Panc1 (cell line): ENCODE data around the gene KMT2C. TPM values are rescaled to one million over a fixed set of nuclear protein-coding genes. Genes with fewer than 3 reads are reported as not detected.
"Not testable (repeated sequence)": the region's sequence is repeated elsewhere in the genome, so short reads cannot be mapped to it uniquely, and the experiment has no call there.

ENCODE experiments used
- ATAC-seq: fragments of 200-7000 bp; cut with Tn5 transposase; 2 replicates; pipeline ENCODE4 v1.9.1; 2020; ENCODE audit warnings: mild to moderate bottlenecking, moderate library complexity
- BruUV-seq: library from RNA; stranded (reverse); fragments of 400-500 nt; replicated peaks from 2 replicates; lab custom pipeline; 2021; lab: Mats Ljungman, UMichigan
- CTCF ChIA-PET: fragments of 300-600 bp; sonication (Branson Sonifier 250); formaldehyde crosslinking; loops from one replicate; lab custom pipeline; 2022; ENCODE audit warnings: antibody characterized with exemption; lab: Charles Lee
- POLR2A ChIA-PET: fragments of 300-600 bp; sonication (Branson Sonifier 250); formaldehyde crosslinking; loops from one replicate; lab custom pipeline; 2022; ENCODE audit warnings: antibody characterized with exemption; lab: Charles Lee
- DNase-seq: peaks from one replicate; pipeline ENCODE4 v3.0.0-alpha.2; 2010; ENCODE audit warnings: low read depth, low spot score
- H3K27ac ChIP-seq: 2 replicates; pipeline ENCODE4 v1.5.1; 2011; ENCODE audit warnings: mild to moderate bottlenecking, low read length, inconsistent platforms
- H3K27me3 ChIP-seq: fragments of 200-500 bp; sonication (Bioruptor generic); 2 replicates; pipeline ENCODE4 v1.6.0; 2014; ENCODE audit warnings: low read length, inconsistent platforms; ENCODE audit not compliant: control insufficient read depth, insufficient read depth
- H3K36me3 ChIP-seq: fragments of 200-500 bp; sonication (Bioruptor generic); 2 replicates; pipeline ENCODE4 v1.5.1; 2014; ENCODE audit warnings: inconsistent platforms, mild to moderate bottlenecking, low read length, moderate library complexity; ENCODE audit not compliant: control insufficient read depth, insufficient read depth
- H3K4me1 ChIP-seq: 2 replicates; pipeline ENCODE4 v1.5.1; 2011; ENCODE audit warnings: inconsistent platforms, mild to moderate bottlenecking, low read length, moderate library complexity; ENCODE audit not compliant: control insufficient read depth, insufficient read depth
- H3K4me3 ChIP-seq, 2 experiments: 2 replicates each; pipeline ENCODE4 v1.5.1; 2011 to 2012; ENCODE audit warnings: low read depth in 2 of 2, low read length in 2 of 2, mild to moderate bottlenecking in 2 of 2, inconsistent platforms in 1 of 2, moderate library complexity in 1 of 2
- H3K9me3 ChIP-seq: fragments of 200-500 bp; sonication (Bioruptor generic); 2 replicates; pipeline ENCODE4 v1.5.1; 2014; ENCODE audit warnings: low read depth, mild to moderate bottlenecking, inconsistent platforms, low read length, moderate library complexity; ENCODE audit not compliant: control insufficient read depth, insufficient read depth
- POLR2AphosphoS5 ChIP-seq: IDR thresholded peaks from 2 replicates; pipeline ENCODE4 v1.6.1; 2012; ENCODE audit warnings: mild to moderate bottlenecking, low read depth, low read length, moderate library complexity
- REST ChIP-seq, 2 experiments: IDR thresholded peaks; 2 replicates each; pipeline ENCODE4 v1.6.1; 2011 to 2012; ENCODE audit warnings: low read depth in 2 of 2, control low read depth in 1 of 2, low read length in 1 of 2, mild to moderate bottlenecking in 1 of 2, moderate library complexity in 1 of 2; ENCODE audit not compliant: insufficient read depth in 1 of 2
- SIN3A ChIP-seq: IDR thresholded peaks from 2 replicates; pipeline ENCODE4 v1.6.1; 2012; ENCODE audit warnings: low read depth, mild to moderate bottlenecking, low read length, moderate library complexity, borderline replicate concordance; ENCODE audit not compliant: insufficient read depth
- TCF7L2 ChIP-seq: IDR thresholded peaks from 2 replicates; pipeline ENCODE4 v1.6.1; 2011; ENCODE audit warnings: mild to moderate bottlenecking, low read depth, low read length, inconsistent platforms
- in situ Hi-C: cut with HindIII; loops from 2 replicates; pipeline ENCODE4 v1.10.0; 2016; ENCODE audit warnings: low sequenced_read_pairs, low pct_unique_long_range_greater_than_20kb
- intact Hi-C: fragments of 100-400 bp; cut with micrococcal nuclease; formaldehyde crosslinking; loops from one replicate; pipeline ENCODE4 v1.10.0; 2022; ENCODE audit not compliant: unreplicated experiment
- total RNA-seq: library from RNA; stranded (reverse); gene quantifications from one replicate; pipeline ENCODE4 v1.2.1, GENCODE V29; 2021; ENCODE audit not compliant: unreplicated experiment
- TF ChIP-seq, protein P1 (sequence below): fragments of 450-650 bp; IDR thresholded peaks from 2 replicates; pipeline ENCODE4 v1.5.1; 2017; ENCODE audit warnings: mild to moderate bottlenecking

KMT2C gene
- total RNA-seq, 1 experiment from 2014 or later: 42.5 TPM

- TF ChIP-seq, protein P1, sequence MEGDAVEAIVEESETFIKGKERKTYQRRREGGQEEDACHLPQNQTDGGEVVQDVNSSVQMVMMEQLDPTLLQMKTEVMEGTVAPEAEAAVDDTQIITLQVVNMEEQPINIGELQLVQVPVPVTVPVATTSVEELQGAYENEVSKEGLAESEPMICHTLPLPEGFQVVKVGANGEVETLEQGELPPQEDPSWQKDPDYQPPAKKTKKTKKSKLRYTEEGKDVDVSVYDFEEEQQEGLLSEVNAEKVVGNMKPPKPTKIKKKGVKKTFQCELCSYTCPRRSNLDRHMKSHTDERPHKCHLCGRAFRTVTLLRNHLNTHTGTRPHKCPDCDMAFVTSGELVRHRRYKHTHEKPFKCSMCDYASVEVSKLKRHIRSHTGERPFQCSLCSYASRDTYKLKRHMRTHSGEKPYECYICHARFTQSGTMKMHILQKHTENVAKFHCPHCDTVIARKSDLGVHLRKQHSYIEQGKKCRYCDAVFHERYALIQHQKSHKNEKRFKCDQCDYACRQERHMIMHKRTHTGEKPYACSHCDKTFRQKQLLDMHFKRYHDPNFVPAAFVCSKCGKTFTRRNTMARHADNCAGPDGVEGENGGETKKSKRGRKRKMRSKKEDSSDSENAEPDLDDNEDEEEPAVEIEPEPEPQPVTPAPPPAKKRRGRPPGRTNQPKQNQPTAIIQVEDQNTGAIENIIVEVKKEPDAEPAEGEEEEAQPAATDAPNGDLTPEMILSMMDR: no peak
- no peak for TF ChIP-seq REST (IDR thresholded peaks at IDR 0.05; ENCODE audit: insufficient read depth in 1 of 2, low read depth in 2 of 2, low read length in 1 of 2)
- TF ChIP-seq SIN3A: no peak
- TF ChIP-seq POLR2AphosphoS5: no peak
- no peak for TF ChIP-seq TCF7L2
- intact Hi-C loops: no loop called here
- ChIA-PET CTCF (no interaction called here), POLR2A (no interaction called here)
- Histone ChIP-seq H3K36me3 (0 out of 2 replicates have a peak, but pooled peaks cover 6% of the 10 kb centered on the region), H3K9me3 (no peaks in the 10 kb centered on the region), H3K27ac (no peak overlapping the region), H3K4me3 (no peak overlapping the region), H3K4me1 (peaks cover 3% of the 10 kb centered on the region; the same call in 1 of the 2 replicates), H3K27me3 (no peaks in the 10 kb centered on the region)
- BruUV-seq: no TSS peak
- ATAC-seq: no peak
- in situ Hi-C loops: no loop called here
- no peak for DNase-seq
Measured at GRCh38 chr7:152312316-152312715, 123.5 kb downstream of the KMT2C start.

DNA sequence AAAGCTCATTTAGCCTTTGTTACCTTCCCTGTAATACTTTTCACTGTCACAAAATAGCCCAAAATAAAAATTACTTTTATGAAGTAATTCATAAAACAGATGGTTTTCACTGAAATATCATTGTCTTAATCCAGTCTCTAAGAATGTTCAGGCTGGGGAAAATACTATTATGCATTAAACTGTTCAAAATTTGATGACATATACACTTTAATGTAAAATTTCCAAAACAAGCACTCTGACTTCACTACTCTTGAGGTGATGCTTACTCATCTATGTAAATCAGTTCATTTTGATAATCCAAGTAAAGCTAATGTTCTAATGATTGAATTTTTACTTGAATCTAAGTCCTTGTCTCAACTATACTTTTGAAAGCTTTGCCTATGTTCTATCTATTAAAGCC, 127.9 kb downstream of the KMT2C start:
- no peaks in the 10 kb centered on the region for H3K27me3 ChIP-seq
- intact Hi-C loops (no loop called here), in situ Hi-C loops (no loop called here)
- no peaks in the 10 kb centered on the region for H3K4me1 ChIP-seq
- H3K9me3 ChIP-seq: no peaks in the 10 kb centered on the region
- H3K27ac ChIP-seq: no peak overlapping the region
- DNase-seq (no peak), ATAC-seq (no peak)
- BruUV-seq: TSS peak; percentile 7
- 0 out of 2 replicates have a peak, but pooled peaks cover 5% of the 10 kb centered on the region for H3K36me3 ChIP-seq
- ChIA-PET CTCF (no interaction called here), POLR2A (no interaction called here)
- H3K4me3 ChIP-seq: no peak overlapping the region
- TF ChIP-seq POLR2AphosphoS5 (no peak), TCF7L2 (no peak), SIN3A (no peak), REST (IDR thresholded peaks at IDR 0.05; ENCODE audit: insufficient read depth in 1 of 2, low read depth in 2 of 2, low read length in 1 of 2) (no peak)

GRCh38 chr7:152299542-152300143, 136.2 kb downstream of the KMT2C start:
- H3K36me3 ChIP-seq, H3K27me3 ChIP-seq, POLR2A ChIA-PET, H3K4me1 ChIP-seq, H3K27ac ChIP-seq, H3K4me3 ChIP-seq, intact Hi-C loops, CTCF ChIA-PET, BruUV-seq, in situ Hi-C loops, ATAC-seq, DNase-seq, H3K9me3 ChIP-seq: not testable (repeated sequence)
